Measurements from ENCODE around the gene GLRA2. TPM values are rescaled to one million over a fixed set of nuclear protein-coding genes. Genes with fewer than 3 reads are reported as not detected.

The GLRA2 gene
- total and polyA plus RNA-seq, 2 experiments from 2014 or later, result 0.22 TPM; not detected in 1

- no peak for TF ChIP-seq EZH2 (IDR thresholded peaks at IDR 0.05; ENCODE audit: insufficient read depth, poor library complexity, severe bottlenecking)
- TF ChIP-seq EZH2phosphoT487 (IDR thresholded peaks at IDR 0.05; ENCODE audit: insufficient read depth, low read depth), result no peak
- Histone ChIP-seq H2AFZ (no peak overlapping the region), H3K36me3 (ENCODE audit: low read depth) (no peaks in the 10 kb centered on the region), H3K4me1 (ENCODE audit: insufficient read depth) (no peaks in the 10 kb centered on the region), H3K9me2 (ENCODE audit: insufficient read depth) (no peaks in the 10 kb centered on the region), H3K27ac (no peak overlapping the region), H3K27me3 (replicated peaks; ENCODE audit: insufficient read depth) (no peaks in the 10 kb centered on the region), H3K4me2 (ENCODE audit: unreplicated experiment) (no peak overlapping the region), H3F3A (ENCODE audit: insufficient read depth) (no peaks in the 10 kb centered on the region), H3K9ac (no peak overlapping the region), H3K79me2 (ENCODE audit: insufficient read depth) (no peaks in the 10 kb centered on the region), H4K20me1 (ENCODE audit: insufficient read depth) (no peaks in the 10 kb centered on the region), H3K4me3 (no peak overlapping the region), H3K9me3 (ENCODE audit: low read depth) (no peaks in the 10 kb centered on the region)
- WGBS, 2 experiments (ENCODE audit: low coverage in 1 of 2, low lambda C conversion rate in 2 of 2, missing lambda C conversion rate in 2 of 2), result 54 to 55% methylated on average over 4 of the region's 4 CpGs
- no peak for DNase-seq
- in situ Hi-C loops (cut with MboI), result no loop called here
Measured at GRCh38 chrX:14641681-14642655, 112.6 kb downstream of the GLRA2 start.

DNA sequence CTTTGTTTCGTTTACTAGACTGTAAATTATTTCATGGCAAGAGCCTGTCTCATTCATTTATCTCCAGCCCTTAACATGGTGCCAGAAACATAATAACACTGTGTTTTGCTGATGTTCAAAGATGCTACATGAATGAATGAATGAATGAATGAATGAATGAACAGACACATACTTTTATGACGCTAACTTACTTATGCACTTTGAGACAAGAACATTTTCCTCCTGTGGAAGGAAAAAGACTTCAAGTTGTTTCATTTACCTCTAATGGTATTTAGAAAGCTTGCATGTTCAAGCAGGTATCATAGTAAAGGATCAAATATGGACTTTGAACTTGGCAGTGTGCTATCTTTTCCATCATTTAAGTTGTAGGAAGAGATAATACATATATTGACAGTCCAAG lies 131.6 kb downstream of the GLRA2 start:
- H3K9me2 ChIP-seq (ENCODE audit: insufficient read depth), result no peaks in the 10 kb centered on the region
- H3K4me3 ChIP-seq, result no peak overlapping the region
- no peak overlapping the region for H3K9ac ChIP-seq
- no peaks in the 10 kb centered on the region for H4K20me1 ChIP-seq (ENCODE audit: insufficient read depth)
- no peaks in the 10 kb centered on the region for H3K36me3 ChIP-seq (ENCODE audit: low read depth)
- no peaks in the 10 kb centered on the region for H3K9me3 ChIP-seq (ENCODE audit: low read depth)
- no peak overlapping the region for H3K27ac ChIP-seq
- no peaks in the 10 kb centered on the region for H3K27me3 ChIP-seq (replicated peaks; ENCODE audit: insufficient read depth)
- no peak for TF ChIP-seq EZH2 (IDR thresholded peaks at IDR 0.05; ENCODE audit: insufficient read depth, poor library complexity, severe bottlenecking)
- no peak for TF ChIP-seq EZH2phosphoT487 (IDR thresholded peaks at IDR 0.05; ENCODE audit: insufficient read depth, low read depth)
- WGBS, 2 experiments (ENCODE audit: low coverage in 1 of 2, low lambda C conversion rate in 2 of 2, missing lambda C conversion rate in 2 of 2), result 33 to 57% methylated on average over 2 of the region's 2 CpGs
- no peak overlapping the region for H3K4me2 ChIP-seq (ENCODE audit: unreplicated experiment)
- H3K79me2 ChIP-seq (ENCODE audit: insufficient read depth), result no peaks in the 10 kb centered on the region
- in situ Hi-C loops (cut with MboI), result no loop called here
- no peak for DNase-seq
- no peaks in the 10 kb centered on the region for H3F3A ChIP-seq (ENCODE audit: insufficient read depth)
- no peaks in the 10 kb centered on the region for H3K4me1 ChIP-seq (ENCODE audit: insufficient read depth)
- H2AFZ ChIP-seq, result no peak overlapping the region

- Histone ChIP-seq H3F3A (ENCODE audit: insufficient read depth) (no peaks in the 10 kb centered on the region; the same call in 1 of the 2 replicates), H3K27me3 (replicated peaks; ENCODE audit: insufficient read depth) (no peaks in the 10 kb centered on the region), H4K20me1 (ENCODE audit: insufficient read depth) (no peaks in the 10 kb centered on the region), H3K4me3 (no peak overlapping the region), H3K9me2 (ENCODE audit: insufficient read depth) (no peaks in the 10 kb centered on the region), H3K27ac (no peak overlapping the region), H3K36me3 (ENCODE audit: low read depth) (no peaks in the 10 kb centered on the region), H3K9me3 (ENCODE audit: low read depth) (no peaks in the 10 kb centered on the region), H3K4me1 (ENCODE audit: insufficient read depth) (peaks cover 7% of the 10 kb centered on the region; the same call in 1 of the 2 replicates), H2AFZ (no peak overlapping the region), H3K9ac (no peak overlapping the region), H3K79me2 (ENCODE audit: insufficient read depth) (no peaks in the 10 kb centered on the region), H3K4me2 (ENCODE audit: unreplicated experiment) (no peak overlapping the region)
- DNase-seq, result no peak
- in situ Hi-C loops (cut with MboI), result no loop called here
- 94 to 100% methylated on average over 1 of the region's 1 CpG for WGBS, 2 experiments (ENCODE audit: low coverage in 1 of 2, low lambda C conversion rate in 2 of 2, missing lambda C conversion rate in 2 of 2)
- TF ChIP-seq EZH2 (IDR thresholded peaks at IDR 0.05; ENCODE audit: insufficient read depth, poor library complexity, severe bottlenecking) (no peak), EZH2phosphoT487 (IDR thresholded peaks at IDR 0.05; ENCODE audit: insufficient read depth, low read depth) (no peak)
Measured at GRCh38 chrX:14670819-14671218, 141.5 kb downstream of the GLRA2 start.

- H3K36me3 ChIP-seq (ENCODE audit: low read depth), result no peaks in the 10 kb centered on the region
- no peak overlapping the region for H3K27ac ChIP-seq
- no peaks in the 10 kb centered on the region; the same call in 1 of the 2 replicates for H3F3A ChIP-seq (ENCODE audit: insufficient read depth)
- no peak overlapping the region for H2AFZ ChIP-seq
- no peaks in the 10 kb centered on the region for H3K27me3 ChIP-seq (replicated peaks; ENCODE audit: insufficient read depth)
- H3K9ac ChIP-seq, result no peak overlapping the region
- no peaks in the 10 kb centered on the region for H3K79me2 ChIP-seq (ENCODE audit: insufficient read depth)
- 82 to 86% methylated on average over 5 of the region's 5 CpGs for WGBS, 2 experiments (ENCODE audit: low coverage in 1 of 2, low lambda C conversion rate in 2 of 2, missing lambda C conversion rate in 2 of 2)
- H3K4me1 ChIP-seq (ENCODE audit: insufficient read depth), result peaks cover 7% of the 10 kb centered on the region; the same call in 1 of the 2 replicates
- H3K9me3 ChIP-seq (ENCODE audit: low read depth), result no peaks in the 10 kb centered on the region
- no peaks in the 10 kb centered on the region for H3K9me2 ChIP-seq (ENCODE audit: insufficient read depth)
- in situ Hi-C loops (cut with MboI), result no loop called here
- no peak overlapping the region for H3K4me3 ChIP-seq
- no peak overlapping the region for H3K4me2 ChIP-seq (ENCODE audit: unreplicated experiment)
- TF ChIP-seq EZH2 (IDR thresholded peaks at IDR 0.05; ENCODE audit: insufficient read depth, poor library complexity, severe bottlenecking) (no peak), EZH2phosphoT487 (IDR thresholded peaks at IDR 0.05; ENCODE audit: insufficient read depth, low read depth) (no peak)
- DNase-seq, result no peak
- no peaks in the 10 kb centered on the region for H4K20me1 ChIP-seq (ENCODE audit: insufficient read depth)
Measured at GRCh38 chrX:14672611-14673172, 143.4 kb downstream of the GLRA2 start.
